Right kidney (tissue), 1 donor: ENCODE measurements around the gene PLPP4.

Experiments
- DNase-seq: peaks from one replicate; pipeline ENCODE4 v3.0.0-alpha.2; 2016

PLPP4 gene

GRCh38 chr10:120517881-120518484 lies 61.0 kb downstream of the PLPP4 start:
- DNase-seq: no peak

GRCh38 chr10:120521880-120522279 lies 64.9 kb downstream of the PLPP4 start:
- no peak for DNase-seq

GRCh38 chr10:120527691-120528090 lies 70.7 kb downstream of the PLPP4 start:
- no peak for DNase-seq

- DNase-seq: no peak
Measured at GRCh38 chr10:120530699-120531098, 73.7 kb downstream of the PLPP4 start.

GRCh38 chr10:120538091-120538490 lies 81.1 kb downstream of the PLPP4 start:
- DNase-seq: no peak

- no peak for DNase-seq
Measured at GRCh38 chr10:120539076-120539475, 82.0 kb downstream of the PLPP4 start.

- DNase-seq: no peak
Measured at GRCh38 chr10:120540486-120540885, 83.5 kb downstream of the PLPP4 start.

- DNase-seq: no peak
Measured at GRCh38 chr10:120541984-120542383, 85.0 kb downstream of the PLPP4 start.

GRCh38 chr10:120542591-120542990 lies 85.6 kb downstream of the PLPP4 start:
- no peak for DNase-seq

GRCh38 chr10:120543291-120543690 lies 86.3 kb downstream of the PLPP4 start:
- no peak for DNase-seq

GRCh38 chr10:120548210-120548609 lies 91.2 kb downstream of the PLPP4 start:
- DNase-seq: no peak

GRCh38 chr10:120552262-120552661 lies 95.2 kb downstream of the PLPP4 start:
- DNase-seq: no peak

GRCh38 chr10:120553911-120554310 lies 96.9 kb downstream of the PLPP4 start:
- no peak for DNase-seq

- no peak for DNase-seq
Measured at GRCh38 chr10:120555436-120555835, 98.4 kb downstream of the PLPP4 start.

- DNase-seq: no peak
Measured at GRCh38 chr10:120555842-120556532, 99.0 kb downstream of the PLPP4 start.

GRCh38 chr10:120557311-120557710 lies 100.3 kb downstream of the PLPP4 start:
- DNase-seq: no peak

- DNase-seq: no peak
Measured at GRCh38 chr10:120559800-120560199, 102.8 kb downstream of the PLPP4 start.

GRCh38 chr10:120562956-120563355 lies 105.9 kb downstream of the PLPP4 start:
- DNase-seq: no peak

- no peak for DNase-seq
Measured at GRCh38 chr10:120570418-120570817, 113.4 kb downstream of the PLPP4 start.

- DNase-seq: no peak
Measured at GRCh38 chr10:120571266-120571665, 114.2 kb downstream of the PLPP4 start.

GRCh38 chr10:120572307-120572706 lies 115.3 kb downstream of the PLPP4 start:
- no peak for DNase-seq

- DNase-seq: no peak
Measured at GRCh38 chr10:120573355-120573754, 116.3 kb downstream of the PLPP4 start.

GRCh38 chr10:120574981-120575380 lies 118.0 kb downstream of the PLPP4 start:
- DNase-seq: no peak

- no peak for DNase-seq
Measured at GRCh38 chr10:120575411-120575810, 118.4 kb downstream of the PLPP4 start.
